NCI-H1092 (cell line): Measurements from ENCODE around the gene KRT83.

Experiments
- DNase-seq: peaks from one replicate; lab custom pipeline; 2025; lab: John Stamatoyannopoulos, UW

Gene KRT83

GRCh38 chr12:52320784-52321400 is at the start of gene KRT83:
TSS of gene KRT83 (minus strand) at chr12:52321398. CDS start at chr12:52321335, 63 bp downstream.
- no peak for DNase-seq

DNA sequence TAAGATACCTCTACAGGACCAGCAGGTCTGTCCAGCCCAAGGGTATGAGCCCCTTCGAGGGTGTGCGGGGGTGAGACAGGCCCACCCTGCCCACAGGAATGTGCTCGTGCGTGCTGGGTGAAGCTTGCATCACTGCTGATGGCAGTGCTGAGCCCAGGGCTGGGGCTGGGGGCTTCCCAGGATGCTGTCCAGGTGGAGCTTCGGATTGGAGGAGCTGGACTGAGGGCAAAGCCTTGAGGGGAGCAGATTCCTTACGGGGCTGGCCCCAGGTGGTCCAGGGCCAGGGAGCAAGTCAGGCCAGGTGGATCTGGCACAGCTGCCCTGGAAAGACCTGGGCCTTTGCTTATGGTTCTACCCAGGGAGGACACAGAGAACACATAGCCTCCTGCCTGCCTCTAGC is 48.6 kb upstream of the KRT83 start:
- DNase-seq, result no peak

DNA sequence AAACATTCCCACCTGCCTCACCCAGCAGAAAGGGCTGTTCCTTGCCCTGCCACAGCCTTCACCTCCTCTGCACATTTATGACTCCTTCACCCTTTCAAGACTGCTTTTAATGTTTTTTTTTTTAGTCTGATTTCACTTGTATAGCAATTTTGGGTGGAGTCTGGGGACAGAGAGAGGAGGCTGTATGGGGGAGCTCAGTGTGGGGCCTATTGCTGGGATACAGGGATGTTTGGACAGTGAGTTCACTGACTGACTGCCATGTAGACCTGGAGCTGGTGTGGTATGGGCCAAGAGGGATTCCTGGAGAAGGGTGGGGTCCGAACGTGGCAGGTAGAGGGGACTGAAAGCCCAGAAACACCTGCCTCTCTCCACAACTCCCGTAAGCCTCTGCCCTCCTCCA is 48.0 kb upstream of the KRT83 start:
- DNase-seq, result no peak

DNA sequence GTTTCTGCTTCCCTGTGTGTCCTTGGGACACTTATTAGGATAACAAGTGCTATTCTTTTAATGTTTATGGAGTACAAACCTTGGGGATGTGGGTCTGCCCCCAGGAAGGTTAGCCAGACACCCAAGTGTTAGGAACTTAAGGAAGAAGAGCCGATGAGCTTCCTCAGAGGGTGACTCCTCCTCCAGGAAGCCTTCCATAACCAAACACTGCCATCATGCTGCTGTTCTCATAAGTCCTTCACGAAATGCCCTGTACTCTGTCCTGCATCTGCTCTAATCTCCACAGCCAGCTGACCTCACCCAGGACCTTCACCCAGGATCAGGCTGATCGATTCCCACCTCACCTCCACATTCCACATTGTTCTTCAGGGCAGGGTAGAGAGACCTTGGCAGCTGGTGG is 47.3 kb upstream of the KRT83 start:
- no peak for DNase-seq

DNA sequence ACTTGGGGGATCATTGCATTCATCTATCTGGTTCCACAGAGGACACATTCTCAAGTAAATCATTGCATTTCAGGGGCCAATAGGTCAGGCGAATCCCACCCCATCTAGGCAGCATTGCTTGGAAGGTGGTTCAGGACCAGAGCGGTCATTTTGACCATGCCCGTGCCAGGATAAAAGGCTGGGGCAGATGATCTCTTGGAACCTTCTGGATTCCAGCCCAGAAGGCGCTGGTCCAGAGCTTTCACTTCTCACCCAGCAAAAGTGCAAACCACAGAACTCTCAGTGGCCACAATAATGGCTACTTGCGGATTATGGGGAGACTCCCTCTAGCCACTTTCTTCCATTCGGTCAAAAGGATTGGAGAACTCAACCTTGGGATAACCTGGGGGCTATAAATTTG is 46.7 kb upstream of the KRT83 start:
- DNase-seq, result no peak

DNA sequence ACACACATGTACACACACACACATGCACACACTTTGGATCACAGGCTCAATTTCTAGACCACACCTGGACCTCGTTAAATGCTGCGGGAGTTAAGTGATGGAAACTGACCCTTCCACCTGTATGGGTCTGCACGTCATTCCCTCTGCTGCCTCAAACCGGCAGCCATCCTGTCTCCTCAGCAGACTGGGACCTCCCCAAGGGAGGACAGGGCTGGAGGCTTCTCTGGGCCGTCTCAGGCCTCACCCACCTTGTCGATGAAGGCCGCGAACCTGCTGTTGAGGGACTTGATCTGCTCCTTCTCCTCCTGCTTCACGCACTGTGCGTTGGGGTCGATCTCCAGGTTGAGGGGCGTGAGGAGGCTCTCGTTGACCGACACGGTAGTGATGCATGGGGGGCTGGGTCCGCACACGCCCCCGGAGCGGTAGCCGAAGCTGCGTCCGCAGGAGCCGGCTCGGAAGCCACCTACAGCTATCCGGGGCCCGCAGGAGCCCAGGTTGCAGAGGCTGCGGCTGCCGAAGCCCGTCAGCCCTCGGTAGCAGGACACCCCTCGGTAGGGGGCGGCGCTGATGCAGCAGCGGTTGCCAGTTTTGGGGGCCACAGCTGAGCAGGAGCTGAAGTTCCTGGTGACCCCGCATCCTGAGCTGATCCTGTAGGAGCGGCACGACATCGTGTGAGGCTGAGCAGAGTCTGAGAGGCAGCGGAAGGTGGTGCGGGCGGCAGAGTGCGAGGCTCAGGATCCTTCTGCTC is 45.7 kb upstream of the KRT83 start, which contains the start of gene KRT85:
KRT85 (minus strand) TSS at position 744 of the 748 bp plus-strand sequence; CDS start at position 668, 76 bp downstream.
- DNase-seq, result no peak

GRCh38 chr12:52364901-52365489 is 43.8 kb upstream of the KRT83 start:
- no peak for DNase-seq

GRCh38 chr12:52364061-52364460 is 42.9 kb upstream of the KRT83 start:
- DNase-seq, result no peak

GRCh38 chr12:52363111-52363679 is 42.0 kb upstream of the KRT83 start:
- no peak for DNase-seq

DNA sequence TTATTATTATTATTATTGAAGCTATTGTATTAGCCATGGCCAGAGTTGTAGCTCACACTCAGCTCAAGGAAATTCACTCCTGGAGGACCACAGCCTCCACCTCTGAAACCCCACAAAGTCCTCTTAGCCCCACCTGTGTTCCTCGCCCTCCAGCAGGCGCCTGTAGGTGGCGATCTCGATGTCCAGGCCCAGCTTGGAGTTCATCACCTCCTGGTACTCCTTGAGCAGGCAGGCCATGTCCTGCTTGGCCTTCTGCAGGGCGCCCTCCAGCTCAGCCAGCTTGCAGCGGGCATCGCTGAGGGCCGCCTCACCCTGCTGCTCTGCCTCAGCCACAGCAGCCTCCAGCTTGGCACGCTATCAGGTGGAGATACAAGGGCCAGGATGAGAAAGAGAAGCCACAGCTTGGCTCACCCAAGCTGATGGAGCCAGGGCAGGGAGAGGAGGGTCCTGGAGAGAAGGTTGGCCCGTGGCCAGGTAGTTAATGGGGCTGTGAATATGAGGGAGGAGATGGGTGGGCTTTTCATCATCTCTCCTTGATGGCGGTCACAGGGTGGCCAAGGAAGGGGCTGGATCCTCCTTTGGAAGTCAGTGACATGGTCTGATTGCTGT is 41.0 kb upstream of the KRT83 start:
- no peak for DNase-seq

GRCh38 chr12:52361553-52361952 is 40.4 kb upstream of the KRT83 start:
- no peak for DNase-seq

DNA sequence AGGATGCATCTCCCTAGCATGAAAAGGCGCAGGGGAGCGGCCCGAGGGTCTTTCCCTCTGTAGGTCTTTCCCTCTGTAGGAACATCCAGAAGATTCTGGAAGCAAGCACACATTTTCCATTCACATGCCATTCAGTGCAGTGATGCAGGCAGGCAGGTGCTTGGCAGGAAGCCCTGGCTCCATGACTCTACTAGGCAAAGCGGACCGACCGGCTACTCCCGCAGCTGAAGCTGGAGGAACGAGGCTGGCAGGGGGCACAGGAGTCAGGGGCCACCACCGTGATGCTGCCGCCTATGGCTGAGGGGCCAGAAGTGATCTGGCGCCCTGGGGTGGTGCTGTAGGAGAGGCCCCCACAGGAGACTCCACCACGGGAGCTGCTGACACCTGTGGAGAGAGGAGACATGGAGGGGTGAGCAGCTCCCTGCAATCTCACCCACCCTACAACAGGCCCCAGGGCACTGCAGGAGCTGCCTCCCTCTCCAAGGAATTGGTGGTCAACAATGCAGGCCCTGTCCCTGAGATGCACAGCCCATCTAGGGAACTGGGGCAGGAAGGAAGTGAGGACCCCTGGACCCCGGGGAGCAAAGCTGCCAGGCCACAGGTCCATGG is 39.6 kb upstream of the KRT83 start:
- DNase-seq, result no peak

DNA sequence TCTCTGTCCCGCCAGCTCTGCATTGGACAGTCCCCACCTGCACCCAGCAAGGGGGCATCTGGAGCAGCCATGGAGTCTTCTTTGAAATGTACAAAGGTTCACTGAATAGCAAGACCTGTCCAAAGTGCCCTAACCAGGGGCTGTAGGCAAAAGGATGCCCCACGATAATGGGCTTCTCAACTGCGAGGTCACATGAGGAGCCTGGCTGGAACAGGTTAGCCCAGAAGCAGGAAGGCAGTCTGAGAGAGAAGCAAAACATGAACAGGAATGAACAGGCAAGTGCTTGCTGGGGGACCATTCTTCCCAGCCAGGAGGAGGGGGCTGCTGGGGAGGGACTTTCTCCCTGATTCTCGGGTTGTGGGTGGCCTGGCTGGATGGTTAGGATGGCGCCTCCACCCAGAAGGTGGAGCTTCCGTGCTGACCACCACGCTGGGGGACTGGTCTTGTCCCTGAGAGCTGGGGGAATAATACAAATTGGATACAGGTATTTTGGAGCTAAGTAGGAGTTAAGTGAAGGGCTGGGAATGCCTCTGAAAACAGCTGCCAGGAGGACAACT is 39.0 kb upstream of the KRT83 start:
- no peak for DNase-seq

DNA sequence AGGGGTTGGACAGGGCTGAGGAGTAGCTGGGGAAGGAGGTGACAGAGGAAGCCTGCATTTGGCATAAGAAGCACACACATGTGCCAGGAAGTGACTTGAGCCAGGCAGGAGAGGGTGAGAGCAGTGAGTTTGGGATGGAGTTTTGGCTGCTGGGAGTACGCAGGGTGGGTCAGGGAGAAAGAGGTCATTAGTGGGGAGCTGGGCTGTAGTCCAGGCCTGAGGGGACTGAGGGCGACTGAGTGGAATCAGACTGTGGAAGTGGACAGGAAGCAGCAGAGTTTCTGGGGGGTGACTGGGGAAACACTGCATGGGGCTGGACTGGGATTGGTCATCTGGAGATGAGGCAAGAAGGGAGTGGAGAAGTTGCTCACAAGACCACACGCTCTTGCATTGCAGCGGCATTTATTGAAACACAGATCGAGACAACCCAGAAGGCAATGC is 38.4 kb upstream of the KRT83 start:
- no peak for DNase-seq

DNA sequence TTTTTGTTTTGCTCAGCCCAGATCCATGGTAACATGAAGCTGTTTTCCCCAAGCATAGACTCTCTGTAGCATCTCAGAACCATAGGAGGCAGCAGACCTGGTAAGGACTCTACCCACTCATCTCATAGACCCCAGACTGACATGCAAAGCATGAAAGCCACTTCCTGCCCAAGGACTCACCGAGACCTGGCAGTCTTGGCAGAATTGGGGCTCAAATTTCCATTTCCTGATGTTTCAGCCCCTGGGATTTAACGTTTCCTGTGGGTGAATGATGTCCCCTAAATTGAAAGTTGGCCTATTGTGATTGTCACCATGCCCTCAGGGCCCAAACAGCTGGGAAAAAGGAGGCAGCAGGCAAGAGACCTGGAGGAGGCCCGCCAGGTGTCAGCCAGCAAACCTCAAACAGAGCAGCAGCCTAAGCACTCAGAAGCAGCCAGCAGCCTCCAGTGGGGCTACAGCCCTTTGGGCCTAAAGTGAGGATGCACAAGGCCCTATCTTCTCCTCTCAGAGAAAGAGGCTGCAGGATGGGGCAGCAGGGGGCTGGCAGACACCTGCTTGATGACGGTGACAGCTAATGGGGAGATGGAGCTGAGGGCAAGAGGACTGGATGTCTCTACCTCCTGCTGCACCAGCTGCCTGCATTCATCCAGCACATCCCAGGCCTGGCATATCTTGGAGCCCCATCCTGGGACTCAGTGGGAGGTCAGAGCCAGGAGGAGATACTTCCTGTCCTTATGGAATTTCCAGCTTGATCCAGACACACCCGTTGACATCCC is 37.6 kb upstream of the KRT83 start:
- no peak for DNase-seq

DNA sequence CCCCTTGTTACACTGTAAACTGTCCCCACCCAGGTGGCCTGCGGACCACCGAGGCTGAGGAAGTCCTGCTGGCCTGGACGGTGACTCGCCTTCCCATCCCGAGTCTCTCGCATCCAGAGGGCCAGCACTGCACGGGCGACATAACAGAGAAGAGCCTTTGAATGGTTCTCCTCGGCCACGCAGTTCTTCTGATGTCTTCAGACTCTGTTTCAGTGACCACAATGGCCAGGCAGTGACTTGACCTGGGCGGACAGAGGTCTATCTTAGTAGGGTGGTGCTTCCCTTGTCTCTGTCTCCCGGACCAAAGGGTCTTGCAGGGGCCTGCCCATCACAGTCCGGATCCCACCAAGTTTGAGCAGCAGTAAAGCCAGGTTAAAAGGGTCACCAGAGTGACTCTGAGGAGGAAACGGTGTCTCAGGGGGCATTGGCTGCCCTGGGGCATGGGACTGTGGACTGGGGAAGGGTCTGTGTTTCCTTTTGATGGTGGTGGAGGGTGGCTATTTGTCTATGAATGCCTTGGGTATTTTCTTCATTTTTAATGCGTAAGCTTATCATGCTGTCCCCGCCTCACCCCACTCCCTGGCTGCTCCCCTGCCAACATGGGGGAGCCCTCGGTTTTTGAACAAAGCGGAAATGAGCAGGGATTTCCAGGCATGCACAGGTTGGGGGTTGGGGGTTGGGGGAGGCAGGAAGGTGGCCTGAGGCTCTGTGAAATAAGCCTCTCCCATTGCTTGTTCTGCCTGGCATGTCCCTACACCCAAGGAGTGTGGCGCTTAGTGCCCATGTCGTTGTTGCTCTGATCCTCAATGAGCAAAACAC is 35.8 kb upstream of the KRT83 start:
- no peak for DNase-seq

- no peak for DNase-seq
Observed at GRCh38 chr12:52356031-52356761, 35.0 kb upstream of the KRT83 start.

GRCh38 chr12:52355176-52355575 is 34.0 kb upstream of the KRT83 start:
- DNase-seq, result no peak

GRCh38 chr12:52354200-52354599 is 33.0 kb upstream of the KRT83 start:
- DNase-seq, result no peak
